HG03457 (cell line): ENCODE results near the gene CRTC3.
"Not testable (repeated sequence)": the region's sequence is repeated elsewhere in the genome, so short reads cannot be mapped to it uniquely, and the experiment has no call there.

Source experiments
- ATAC-seq: cut with Tn5 transposase; IDR thresholded peaks from one replicate; pipeline ENCODE4 v1.9.1; 2021; ENCODE audit warnings: moderate number of reproducible peaks; ENCODE audit not compliant: unreplicated experiment

Gene CRTC3

GRCh38 chr15:90529371-90530249 lies at the start of gene CRTC3:
Gene CRTC3 (plus strand): TSS chr15:90529923. CDS start chr15:90530072, 149 bp downstream.
- peak; percentile 50 for ATAC-seq

GRCh38 chr15:90481023-90481422 lies 48.7 kb upstream of the CRTC3 start:
- ATAC-seq: no peak

- no peak for ATAC-seq
Observed at GRCh38 chr15:90482124-90483011, 47.4 kb upstream of the CRTC3 start.

GRCh38 chr15:90483012-90483307 lies 46.8 kb upstream of the CRTC3 start:
- ATAC-seq: no peak

GRCh38 chr15:90483637-90484036 lies 46.1 kb upstream of the CRTC3 start:
- ATAC-seq: no peak

GRCh38 chr15:90487186-90487585 lies 42.5 kb upstream of the CRTC3 start:
- ATAC-seq: no peak

GRCh38 chr15:90489514-90489913 lies 40.2 kb upstream of the CRTC3 start:
- ATAC-seq: no peak

GRCh38 chr15:90489944-90490343 lies 39.8 kb upstream of the CRTC3 start:
- ATAC-seq: no peak

GRCh38 chr15:90493647-90494046 lies 36.1 kb upstream of the CRTC3 start:
- no peak for ATAC-seq

GRCh38 chr15:90495067-90495466 lies 34.7 kb upstream of the CRTC3 start:
- no peak for ATAC-seq

- no peak for ATAC-seq
Observed at GRCh38 chr15:90496791-90497190, 32.9 kb upstream of the CRTC3 start.

- no peak for ATAC-seq
Observed at GRCh38 chr15:90497376-90497775, 32.3 kb upstream of the CRTC3 start.

- ATAC-seq: no peak
Observed at GRCh38 chr15:90497912-90498311, 31.8 kb upstream of the CRTC3 start.

GRCh38 chr15:90500171-90500570 lies 29.6 kb upstream of the CRTC3 start:
- no peak for ATAC-seq

- no peak for ATAC-seq
Observed at GRCh38 chr15:90501898-90502297, 27.8 kb upstream of the CRTC3 start.

GRCh38 chr15:90510781-90511180 lies 18.9 kb upstream of the CRTC3 start:
- not testable (repeated sequence) for ATAC-seq

GRCh38 chr15:90511211-90511618 lies 18.5 kb upstream of the CRTC3 start:
- not testable (repeated sequence) for ATAC-seq

GRCh38 chr15:90512276-90512675 lies 17.4 kb upstream of the CRTC3 start:
- no peak for ATAC-seq

GRCh38 chr15:90512981-90513380 lies 16.7 kb upstream of the CRTC3 start:
- no peak for ATAC-seq

GRCh38 chr15:90513448-90513847 lies 16.3 kb upstream of the CRTC3 start:
- ATAC-seq: no peak

- not testable (repeated sequence) for ATAC-seq
Observed at GRCh38 chr15:90513893-90514292, 15.8 kb upstream of the CRTC3 start.

GRCh38 chr15:90519688-90520087 lies 10.0 kb upstream of the CRTC3 start:
- ATAC-seq: no peak
